Stimulated activated naive B cell treated with anti-CD40 and anti-IgM and Interleukin-4, amounts not matched to agents 10 μg/mL and 1 μg/mL and 100 μg/mL, for 72 hours (primary cell): ENCODE measurements around the gene SYNE2.

Source experiments
- ATAC-seq, 2 donors: fragments of 150-1000 bp; cut with Tn5 transposase; replicated peaks; 2 replicates each; pipeline ENCODE4 v1.10.0; 2021; ENCODE audit warnings: moderate library complexity in 1 of 2
- DNase-seq: peaks from one replicate; pipeline ENCODE4 v3.0.0; 2021
- H3K27ac Mint-ChIP-seq: one replicate; pipeline ENCODE4 v1.8.0; 2022; ENCODE audit warnings: mild to moderate bottlenecking, mixed read lengths
- H3K27me3 Mint-ChIP-seq, 2 donors: one replicate each; pipeline ENCODE4 v1.8.0; 2022; ENCODE audit warnings: mixed read lengths in 2 of 2
- H3K36me3 Mint-ChIP-seq, 2 donors: one replicate each; pipeline ENCODE4 v1.8.0; 2022; ENCODE audit warnings: mixed read lengths in 2 of 2, mild to moderate bottlenecking in 1 of 2
- H3K4me1 Mint-ChIP-seq, 2 donors: one replicate each; pipeline ENCODE4 v1.8.0; 2022; ENCODE audit warnings: mixed read lengths in 2 of 2, mild to moderate bottlenecking in 1 of 2
- H3K4me3 Mint-ChIP-seq, 2 donors: one replicate each; pipeline ENCODE4 v1.8.0; 2022; ENCODE audit warnings: mild to moderate bottlenecking in 2 of 2, mixed read lengths in 2 of 2, moderate library complexity in 1 of 2
- H3K9me3 Mint-ChIP-seq, 2 donors: one replicate each; pipeline ENCODE4 v1.8.0; 2022; ENCODE audit warnings: mixed read lengths in 2 of 2, mild to moderate bottlenecking in 1 of 2

The SYNE2 gene

DNA sequence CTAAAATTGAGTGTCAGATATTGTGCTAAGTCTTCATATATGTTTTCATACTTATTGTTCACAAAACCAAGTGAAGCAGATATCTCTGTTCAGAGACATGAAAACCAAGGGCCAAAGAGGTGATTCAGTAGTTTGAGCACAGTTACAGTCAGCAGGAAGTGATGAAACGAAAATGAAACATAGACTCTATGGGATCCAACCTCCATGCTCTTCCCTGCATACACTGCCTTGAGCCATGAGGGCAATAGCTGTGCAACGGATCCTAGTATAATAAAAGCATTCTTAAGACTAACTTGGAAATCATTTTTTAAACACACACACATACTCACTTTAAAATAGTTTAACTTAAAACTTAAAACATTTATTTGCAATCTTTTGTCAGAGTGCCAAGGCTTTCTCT lies 413.4 kb downstream of the SYNE2 start:
- ATAC-seq (peak; percentile 42 to 48), DNase-seq (no peak)
- H3K4me1 Mint-ChIP-seq, result peaks cover 9 to 13% of the 10 kb centered on the region in 2 donors
- H3K9me3 Mint-ChIP-seq, result peaks cover 0 to 2% of the 10 kb centered on the region in 2 donors
- no peak overlapping the region for H3K27ac Mint-ChIP-seq
- peaks cover 4 to 14% of the 10 kb centered on the region in 2 donors for H3K36me3 Mint-ChIP-seq
- no peak overlapping the region for H3K4me3 Mint-ChIP-seq
- no peaks in the 10 kb centered on the region for H3K27me3 Mint-ChIP-seq

DNA sequence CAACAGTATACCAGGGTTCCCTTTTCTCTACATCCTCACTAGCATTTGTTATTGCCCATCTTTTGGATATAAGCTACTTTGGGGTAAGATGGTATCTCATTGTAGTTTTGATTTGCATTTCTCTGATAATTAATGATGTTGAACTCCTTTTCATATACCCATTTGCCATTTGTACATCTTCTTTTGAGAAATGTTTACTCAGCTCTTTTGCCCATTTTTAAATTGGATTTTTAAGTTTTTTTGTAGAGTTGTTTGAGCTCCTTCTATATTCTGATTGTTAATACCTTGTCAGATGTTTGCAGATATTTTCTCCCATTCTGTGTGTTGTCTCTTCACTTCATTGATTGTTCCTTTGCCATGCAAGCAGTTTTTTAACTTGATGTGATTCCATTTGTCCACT lies 419.2 kb downstream of the SYNE2 start:
- Mint-ChIP-seq H3K27ac (no peak overlapping the region), H3K9me3 (no peaks in the 10 kb centered on the region), H3K4me1 (peaks cover 0 to 4% of the 10 kb centered on the region in 2 donors), H3K4me3 (no peak overlapping the region), H3K27me3 (no peaks in the 10 kb centered on the region), H3K36me3 (peaks cover 0 to 22% of the 10 kb centered on the region in 2 donors)
- ATAC-seq (no peak), DNase-seq (no peak)
